WTC11 (cell line): ENCODE data around the gene CIDEB. TPM values are rescaled to one million over a fixed set of nuclear protein-coding genes. Genes with fewer than 3 reads are reported as not detected.

Source experiments
- ATAC-seq: fragments of 200-7000 bp; cut with Tn5 transposase; 2 replicates; pipeline ENCODE4 v1.10.0; 2021; ENCODE audit warnings: mild to moderate bottlenecking, moderate library complexity
- CTCF ChIA-PET: fragments of 300-600 bp; sonication (Branson Sonifier 250); formaldehyde crosslinking; loops from one replicate; lab custom pipeline; 2021; ENCODE audit warnings: antibody characterized with exemption; lab: Charles Lee
- POLR2A ChIA-PET: fragments of 350-600 bp; sonication (Branson Sonifier 250); formaldehyde crosslinking; loops from one replicate; lab custom pipeline; 2021; ENCODE audit warnings: antibody characterized with exemption; lab: Charles Lee
- DNase-seq: peaks from one replicate; pipeline ENCODE4 v3.0.0; 2021; ENCODE audit warnings: low spot score
- H3K27ac Mint-ChIP-seq: 2 replicates; pipeline ENCODE4 v1.8.0; 2021; ENCODE audit warnings: mixed read lengths
- H3K27me3 Mint-ChIP-seq: 2 replicates; pipeline ENCODE4 v1.8.0; 2021; ENCODE audit warnings: low read depth, mild to moderate bottlenecking, moderate library complexity, mixed read lengths
- H3K36me3 Mint-ChIP-seq: 2 replicates; pipeline ENCODE4 v1.8.0; 2021; ENCODE audit warnings: mixed read lengths
- H3K4me1 Mint-ChIP-seq: 2 replicates; pipeline ENCODE4 v1.8.0; 2022; ENCODE audit warnings: mixed read lengths
- H3K4me3 Mint-ChIP-seq: 2 replicates; pipeline ENCODE4 v1.8.0; 2021; ENCODE audit warnings: mild to moderate bottlenecking, moderate library complexity, mixed read lengths
- H3K9me3 Mint-ChIP-seq: 2 replicates; pipeline ENCODE4 v1.8.0; 2021; ENCODE audit warnings: mixed read lengths
- CTCF ChIP-seq: fragments of 200-600 bp; IDR thresholded peaks from 2 replicates; pipeline ENCODE4 v1.8.0; 2022; ENCODE audit warnings: antibody characterized with exemption
- EMX1 ChIP-seq: fragments of 250-450 bp; sonication (Bioruptor Pico); IDR thresholded peaks from 2 replicates; pipeline ENCODE4 v1.8.0; 2021; ENCODE audit warnings: mild to moderate bottlenecking
- IRF2 ChIP-seq: sonication (generic); formaldehyde crosslinking; IDR thresholded peaks from 2 replicates; pipeline ENCODE4 v1.8.0; 2022; ENCODE audit warnings: low read depth, missing genetic modification reagents, borderline replicate concordance
- NR2C2 ChIP-seq: sonication (generic); formaldehyde crosslinking; IDR thresholded peaks from 2 replicates; pipeline ENCODE4 v1.8.0; 2022; ENCODE audit warnings: mild to moderate bottlenecking, missing genetic modification reagents
- NR3C1 ChIP-seq: sonication (generic); formaldehyde crosslinking; conservative IDR thresholded peaks from 2 replicates; pipeline ENCODE4 v1.8.1; 2023; ENCODE audit warnings: low read depth, mild to moderate bottlenecking, missing genetic modification reagents
- TP53 ChIP-seq: sonication (generic); formaldehyde crosslinking; IDR thresholded peaks from 2 replicates; pipeline ENCODE4 v1.8.1; 2023; ENCODE audit warnings: mild to moderate bottlenecking, missing genetic modification reagents
- ZNF121 ChIP-seq: sonication (generic); formaldehyde crosslinking; IDR thresholded peaks from 2 replicates; pipeline ENCODE4 v1.8.0; 2023; ENCODE audit warnings: missing genetic modification reagents
- total RNA-seq: library from RNA; stranded (reverse); gene quantifications from 3 replicates; pipeline ENCODE4 v1.2.3, GENCODE V29; 2021
- TF ChIP-seq, protein P1 (sequence below): sonication (generic); formaldehyde crosslinking; IDR thresholded peaks from 2 replicates; pipeline ENCODE4 v1.8.1; 2022; ENCODE audit warnings: missing genetic modification reagents, borderline replicate concordance
- TF ChIP-seq, protein P2 (sequence below): sonication (generic); formaldehyde crosslinking; IDR thresholded peaks from 2 replicates; pipeline ENCODE4 v1.8.1; 2022; ENCODE audit warnings: mild to moderate bottlenecking, missing genetic modification reagents, moderate library complexity, borderline replicate concordance
- TF ChIP-seq, protein P3 (sequence below): fragments of 250-450 bp; sonication (Bioruptor Pico); IDR thresholded peaks from 2 replicates; pipeline ENCODE4 v1.9.0; 2021; ENCODE audit warnings: mild to moderate bottlenecking
- TF ChIP-seq, protein P4 (sequence below): fragments of 250-450 bp; sonication (Bioruptor Pico); IDR thresholded peaks from 2 replicates; pipeline ENCODE4 v1.8.0; 2021; ENCODE audit warnings: mild to moderate bottlenecking
- TF ChIP-seq, protein P5 (sequence below): fragments of 250-450 bp; sonication (Bioruptor Pico); IDR thresholded peaks from 2 replicates; pipeline ENCODE4 v1.9.0; 2021; ENCODE audit warnings: moderate library complexity, mild to moderate bottlenecking, inconsistent platforms, borderline replicate concordance
- TF ChIP-seq, protein P6 (sequence below): fragments of 250-450 bp; sonication (Bioruptor Pico); IDR thresholded peaks from 2 replicates; pipeline ENCODE4 v1.9.0; 2021; ENCODE audit warnings: mild to moderate bottlenecking
- TF ChIP-seq, protein P7 (sequence below): sonication (generic); formaldehyde crosslinking; IDR thresholded peaks from 2 replicates; pipeline ENCODE4 v1.8.1; 2023; ENCODE audit warnings: mild to moderate bottlenecking, missing genetic modification reagents, moderate library complexity
- TF ChIP-seq, protein P8 (sequence below): sonication (generic); formaldehyde crosslinking; IDR thresholded peaks from 2 replicates; pipeline ENCODE4 v1.8.1; 2023; ENCODE audit warnings: mild to moderate bottlenecking, missing genetic modification reagents

The CIDEB gene
- total RNA-seq, 1 experiment from 2014 or later, result 4.7 TPM

DNA sequence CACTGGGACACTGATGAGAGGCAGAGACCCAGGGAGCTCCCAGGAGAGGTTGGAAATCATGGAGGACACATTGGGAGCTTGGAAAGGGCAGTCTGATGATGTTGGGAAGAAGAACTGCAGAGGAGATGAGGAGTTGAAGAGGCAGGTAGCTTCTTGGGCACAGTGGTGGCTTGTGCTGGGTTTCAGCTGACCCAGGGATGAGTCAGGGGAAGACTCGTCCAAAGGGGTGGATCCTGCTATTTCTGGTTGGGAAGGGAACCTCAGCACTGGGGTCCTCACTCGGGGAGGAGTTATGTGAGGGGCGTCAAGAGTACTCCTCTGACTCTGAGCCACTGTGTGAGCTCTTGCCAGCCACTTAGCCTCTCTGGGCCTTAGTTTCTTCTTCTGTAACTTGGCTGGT is 15.6 kb upstream of the CIDEB start (continued):
- TF ChIP-seq CTCF (no peak), NR3C1 (CRISPR knock-in tag) (no peak)
- TF ChIP-seq, protein P1, sequence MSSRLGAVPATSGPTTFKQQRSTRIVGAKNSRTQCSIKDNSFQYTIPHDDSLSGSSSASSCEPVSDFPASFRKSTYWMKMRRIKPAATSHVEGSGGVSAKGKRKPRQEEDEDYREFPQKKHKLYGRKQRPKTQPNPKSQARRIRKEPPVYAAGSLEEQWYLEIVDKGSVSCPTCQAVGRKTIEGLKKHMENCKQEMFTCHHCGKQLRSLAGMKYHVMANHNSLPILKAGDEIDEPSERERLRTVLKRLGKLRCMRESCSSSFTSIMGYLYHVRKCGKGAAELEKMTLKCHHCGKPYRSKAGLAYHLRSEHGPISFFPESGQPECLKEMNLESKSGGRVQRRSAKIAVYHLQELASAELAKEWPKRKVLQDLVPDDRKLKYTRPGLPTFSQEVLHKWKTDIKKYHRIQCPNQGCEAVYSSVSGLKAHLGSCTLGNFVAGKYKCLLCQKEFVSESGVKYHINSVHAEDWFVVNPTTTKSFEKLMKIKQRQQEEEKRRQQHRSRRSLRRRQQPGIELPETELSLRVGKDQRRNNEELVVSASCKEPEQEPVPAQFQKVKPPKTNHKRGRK (CRISPR knock-in tag), result no peak
- TF ChIP-seq, protein P2, sequence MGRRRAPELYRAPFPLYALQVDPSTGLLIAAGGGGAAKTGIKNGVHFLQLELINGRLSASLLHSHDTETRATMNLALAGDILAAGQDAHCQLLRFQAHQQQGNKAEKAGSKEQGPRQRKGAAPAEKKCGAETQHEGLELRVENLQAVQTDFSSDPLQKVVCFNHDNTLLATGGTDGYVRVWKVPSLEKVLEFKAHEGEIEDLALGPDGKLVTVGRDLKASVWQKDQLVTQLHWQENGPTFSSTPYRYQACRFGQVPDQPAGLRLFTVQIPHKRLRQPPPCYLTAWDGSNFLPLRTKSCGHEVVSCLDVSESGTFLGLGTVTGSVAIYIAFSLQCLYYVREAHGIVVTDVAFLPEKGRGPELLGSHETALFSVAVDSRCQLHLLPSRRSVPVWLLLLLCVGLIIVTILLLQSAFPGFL (CRISPR knock-in tag), result no peak
- TF ChIP-seq, protein P3, sequence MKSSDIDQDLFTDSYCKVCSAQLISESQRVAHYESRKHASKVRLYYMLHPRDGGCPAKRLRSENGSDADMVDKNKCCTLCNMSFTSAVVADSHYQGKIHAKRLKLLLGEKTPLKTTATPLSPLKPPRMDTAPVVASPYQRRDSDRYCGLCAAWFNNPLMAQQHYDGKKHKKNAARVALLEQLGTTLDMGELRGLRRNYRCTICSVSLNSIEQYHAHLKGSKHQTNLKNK, result no peak
- TF ChIP-seq, all 79 proteins: peak for 0

DNA sequence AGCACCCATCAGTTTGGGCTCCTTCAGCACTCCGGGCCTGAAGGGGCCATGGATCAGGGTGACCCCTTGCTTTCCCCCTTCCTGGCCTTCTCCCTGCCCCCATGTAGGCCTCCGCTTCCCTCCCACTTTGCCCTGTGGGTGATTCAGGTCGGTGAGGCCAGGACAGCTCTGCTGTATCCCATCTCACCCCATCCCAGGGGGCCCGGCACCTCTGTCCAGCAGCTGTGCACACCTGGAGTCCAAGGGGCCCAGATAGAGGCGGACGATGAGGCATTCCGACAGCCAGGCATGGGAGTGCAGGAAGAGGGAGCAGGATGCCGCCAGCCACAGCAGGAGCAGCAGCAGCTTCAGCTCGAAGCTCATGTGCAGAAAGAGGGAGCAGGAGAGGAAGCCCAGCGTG is 14.9 kb upstream of the CIDEB start:
- ATAC-seq (no peak), DNase-seq (no peak)
- TF ChIP-seq, protein P4, sequence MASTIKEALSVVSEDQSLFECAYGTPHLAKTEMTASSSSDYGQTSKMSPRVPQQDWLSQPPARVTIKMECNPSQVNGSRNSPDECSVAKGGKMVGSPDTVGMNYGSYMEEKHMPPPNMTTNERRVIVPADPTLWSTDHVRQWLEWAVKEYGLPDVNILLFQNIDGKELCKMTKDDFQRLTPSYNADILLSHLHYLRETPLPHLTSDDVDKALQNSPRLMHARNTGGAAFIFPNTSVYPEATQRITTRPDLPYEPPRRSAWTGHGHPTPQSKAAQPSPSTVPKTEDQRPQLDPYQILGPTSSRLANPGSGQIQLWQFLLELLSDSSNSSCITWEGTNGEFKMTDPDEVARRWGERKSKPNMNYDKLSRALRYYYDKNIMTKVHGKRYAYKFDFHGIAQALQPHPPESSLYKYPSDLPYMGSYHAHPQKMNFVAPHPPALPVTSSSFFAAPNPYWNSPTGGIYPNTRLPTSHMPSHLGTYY, result no peak
- TF ChIP-seq TP53 (no peak), ZNF121 (CRISPR knock-in tag) (no peak)
- TF ChIP-seq, protein P5, sequence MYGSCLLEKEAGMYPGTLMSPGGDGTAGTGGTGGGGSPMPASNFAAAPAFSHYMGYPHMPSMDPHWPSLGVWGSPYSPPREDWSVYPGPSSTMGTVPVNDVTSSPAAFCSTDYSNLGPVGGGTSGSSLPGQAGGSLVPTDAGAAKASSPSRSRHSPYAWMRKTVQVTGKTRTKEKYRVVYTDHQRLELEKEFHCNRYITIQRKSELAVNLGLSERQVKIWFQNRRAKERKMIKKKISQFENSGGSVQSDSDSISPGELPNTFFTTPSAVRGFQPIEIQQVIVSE (CRISPR knock-in tag), result no peak
- no peaks in the 10 kb centered on the region for H3K36me3 Mint-ChIP-seq
- H3K27ac Mint-ChIP-seq, result no peak overlapping the region
- H3K27me3 Mint-ChIP-seq, result peaks cover 78% of the 10 kb centered on the region
- H3K4me3 Mint-ChIP-seq, result no peak overlapping the region
- ChIA-PET POLR2A (no interaction called here), CTCF (interaction anchor here (0.6 to 3.9 kb wide), 4 partner anchors 10 to 109 kb away, joined by 3 to 22 read pairs (median 19); partner anchors contain the start of gene CIDEB)
- H3K4me1 Mint-ChIP-seq, result no peaks in the 10 kb centered on the region; the same call in 1 of the 2 replicates
- no peaks in the 10 kb centered on the region for H3K9me3 Mint-ChIP-seq

- Mint-ChIP-seq H3K27ac (no peak overlapping the region), H3K36me3 (no peaks in the 10 kb centered on the region), H3K27me3 (peaks cover 80% of the 10 kb centered on the region), H3K4me3 (no peak overlapping the region), H3K4me1 (no peaks in the 10 kb centered on the region; the same call in 1 of the 2 replicates), H3K9me3 (no peaks in the 10 kb centered on the region)
- CTCF ChIA-PET, result interaction anchor here (0.9 to 3.9 kb wide), 5 partner anchors 12 to 110 kb away, joined by 3 to 22 read pairs (median 16); partner anchors contain the start of genes CIDEB and RABGGTA
- peak; percentile 42 for DNase-seq
- POLR2A ChIA-PET, result no interaction called here
- ATAC-seq, result no peak
- TF ChIP-seq EMX1 (CRISPR knock-in tag) (no peak), IRF2 (no peak), CTCF (no peak), NR2C2 (CRISPR knock-in tag) (no peak)
- TF ChIP-seq, protein P6, sequence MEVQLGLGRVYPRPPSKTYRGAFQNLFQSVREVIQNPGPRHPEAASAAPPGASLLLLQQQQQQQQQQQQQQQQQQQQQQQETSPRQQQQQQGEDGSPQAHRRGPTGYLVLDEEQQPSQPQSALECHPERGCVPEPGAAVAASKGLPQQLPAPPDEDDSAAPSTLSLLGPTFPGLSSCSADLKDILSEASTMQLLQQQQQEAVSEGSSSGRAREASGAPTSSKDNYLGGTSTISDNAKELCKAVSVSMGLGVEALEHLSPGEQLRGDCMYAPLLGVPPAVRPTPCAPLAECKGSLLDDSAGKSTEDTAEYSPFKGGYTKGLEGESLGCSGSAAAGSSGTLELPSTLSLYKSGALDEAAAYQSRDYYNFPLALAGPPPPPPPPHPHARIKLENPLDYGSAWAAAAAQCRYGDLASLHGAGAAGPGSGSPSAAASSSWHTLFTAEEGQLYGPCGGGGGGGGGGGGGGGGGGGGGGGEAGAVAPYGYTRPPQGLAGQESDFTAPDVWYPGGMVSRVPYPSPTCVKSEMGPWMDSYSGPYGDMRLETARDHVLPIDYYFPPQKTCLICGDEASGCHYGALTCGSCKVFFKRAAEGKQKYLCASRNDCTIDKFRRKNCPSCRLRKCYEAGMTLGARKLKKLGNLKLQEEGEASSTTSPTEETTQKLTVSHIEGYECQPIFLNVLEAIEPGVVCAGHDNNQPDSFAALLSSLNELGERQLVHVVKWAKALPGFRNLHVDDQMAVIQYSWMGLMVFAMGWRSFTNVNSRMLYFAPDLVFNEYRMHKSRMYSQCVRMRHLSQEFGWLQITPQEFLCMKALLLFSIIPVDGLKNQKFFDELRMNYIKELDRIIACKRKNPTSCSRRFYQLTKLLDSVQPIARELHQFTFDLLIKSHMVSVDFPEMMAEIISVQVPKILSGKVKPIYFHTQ (CRISPR knock-in tag), result no peak
- TF ChIP-seq, protein P7, sequence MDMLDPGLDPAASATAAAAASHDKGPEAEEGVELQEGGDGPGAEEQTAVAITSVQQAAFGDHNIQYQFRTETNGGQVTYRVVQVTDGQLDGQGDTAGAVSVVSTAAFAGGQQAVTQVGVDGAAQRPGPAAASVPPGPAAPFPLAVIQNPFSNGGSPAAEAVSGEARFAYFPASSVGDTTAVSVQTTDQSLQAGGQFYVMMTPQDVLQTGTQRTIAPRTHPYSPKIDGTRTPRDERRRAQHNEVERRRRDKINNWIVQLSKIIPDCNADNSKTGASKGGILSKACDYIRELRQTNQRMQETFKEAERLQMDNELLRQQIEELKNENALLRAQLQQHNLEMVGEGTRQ (CRISPR knock-in tag), result no peak
- TF ChIP-seq, protein P8, sequence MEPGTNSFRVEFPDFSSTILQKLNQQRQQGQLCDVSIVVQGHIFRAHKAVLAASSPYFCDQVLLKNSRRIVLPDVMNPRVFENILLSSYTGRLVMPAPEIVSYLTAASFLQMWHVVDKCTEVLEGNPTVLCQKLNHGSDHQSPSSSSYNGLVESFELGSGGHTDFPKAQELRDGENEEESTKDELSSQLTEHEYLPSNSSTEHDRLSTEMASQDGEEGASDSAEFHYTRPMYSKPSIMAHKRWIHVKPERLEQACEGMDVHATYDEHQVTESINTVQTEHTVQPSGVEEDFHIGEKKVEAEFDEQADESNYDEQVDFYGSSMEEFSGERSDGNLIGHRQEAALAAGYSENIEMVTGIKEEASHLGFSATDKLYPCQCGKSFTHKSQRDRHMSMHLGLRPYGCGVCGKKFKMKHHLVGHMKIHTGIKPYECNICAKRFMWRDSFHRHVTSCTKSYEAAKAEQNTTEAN (CRISPR knock-in tag), result no peak
These were observed 13.6 kb upstream of the CIDEB start for GRCh38 chr14:24321212-24321975.
